BJ (cell line): ENCODE results near the gene TIMP2. TPM values are rescaled to one million over a fixed set of nuclear protein-coding genes. Genes with fewer than 3 reads are reported as not detected.

Source experiments
- CTCF ChIA-PET: fragments of 350-600 bp; formaldehyde crosslinking; extraction: SDS; loops from one replicate; lab custom pipeline; 2021; ENCODE audit warnings: antibody characterized with exemption, inconsistent platforms; lab: Yijun Ruan, JAX
- POLR2A ChIA-PET: fragments of 300-600 bp; sonication (Branson Sonifier 250); formaldehyde crosslinking; extraction: SDS; loops from one replicate; lab custom pipeline; 2021; ENCODE audit warnings: antibody characterized with exemption; lab: Charles Lee
- DNase-seq: peaks from one replicate; pipeline ENCODE4 v3.0.0-alpha.2; 2011; ENCODE audit warnings: low read depth
- H3K27me3 ChIP-seq: 2 replicates; pipeline ENCODE4 v1.6.0; 2011; ENCODE audit warnings: low read length; ENCODE audit not compliant: control insufficient read depth, insufficient read depth
- H3K36me3 ChIP-seq: 2 replicates; pipeline ENCODE4 v1.5.1; 2011; ENCODE audit warnings: low read length; ENCODE audit not compliant: control insufficient read depth, insufficient read depth
- H3K4me3 ChIP-seq: 2 replicates; pipeline ENCODE4 v1.5.1; 2011; ENCODE audit warnings: low read depth, mild to moderate bottlenecking, control low read depth, low read length
- CTCF ChIP-seq: IDR thresholded peaks from 2 replicates; pipeline ENCODE4 v1.5.1; 2011; ENCODE audit warnings: low read depth, mild to moderate bottlenecking, control low read depth, inconsistent platforms, low read length, moderate library complexity; ENCODE audit not compliant: insufficient read depth
- polyA plus RNA-seq: library from polyadenylated mRNA; depleted of rRNA; stranded (reverse); fragments of >200 nt; gene quantifications from 2 replicates; pipeline ENCODE4 v1.2.3, GENCODE V29; 2011

The TIMP2 gene
- polyA plus RNA-seq, 1 experiment: 361 TPM

- ChIA-PET CTCF (interaction anchor here (0.7 to 4.1 kb wide), 35 partner anchors 9 to 475 kb away, joined by 3 to 63 read pairs (median 6); partner anchors contain the start of gene LGALS3BP), POLR2A (no interaction called here)
- Histone ChIP-seq H3K36me3 (0 out of 2 replicates have a peak, but pooled peaks cover 1% of the 10 kb centered on the region), H3K27me3 (no peaks in the 10 kb centered on the region), H3K4me3 (no peak overlapping the region)
- DNase-seq: no peak
- no peak for TF ChIP-seq CTCF
These were observed 46.7 kb upstream of the TIMP2 start for GRCh38 chr17:78971756-78972506.

- H3K4me3 ChIP-seq: no peak overlapping the region
- H3K36me3 ChIP-seq: 0 out of 2 replicates have a peak, but pooled peaks cover 1% of the 10 kb centered on the region
- DNase-seq: no peak
- peak; percentile 83 for TF ChIP-seq CTCF
- ChIA-PET CTCF (interaction anchor here (0.7 to 4.1 kb wide), 38 partner anchors 10 to 474 kb away, joined by 3 to 63 read pairs (median 6); partner anchors contain the start of gene LGALS3BP), POLR2A (no interaction called here)
- no peaks in the 10 kb centered on the region for H3K27me3 ChIP-seq
These were observed 45.9 kb upstream of the TIMP2 start for GRCh38 chr17:78970834-78971755.

GRCh38 chr17:78969865-78970264 is 44.7 kb upstream of the TIMP2 start:
- DNase-seq: no peak
- Histone ChIP-seq H3K4me3 (no peak overlapping the region), H3K36me3 (no peaks in the 10 kb centered on the region), H3K27me3 (no peaks in the 10 kb centered on the region)
- ChIA-PET CTCF (interaction anchor here (0.5 to 4.1 kb wide), 8 partner anchors 9 to 1745 kb away, joined by 3 to 63 read pairs (median 8); no protein-coding TSS in a partner anchor), POLR2A (no interaction called here)
- no peak for TF ChIP-seq CTCF

DNA sequence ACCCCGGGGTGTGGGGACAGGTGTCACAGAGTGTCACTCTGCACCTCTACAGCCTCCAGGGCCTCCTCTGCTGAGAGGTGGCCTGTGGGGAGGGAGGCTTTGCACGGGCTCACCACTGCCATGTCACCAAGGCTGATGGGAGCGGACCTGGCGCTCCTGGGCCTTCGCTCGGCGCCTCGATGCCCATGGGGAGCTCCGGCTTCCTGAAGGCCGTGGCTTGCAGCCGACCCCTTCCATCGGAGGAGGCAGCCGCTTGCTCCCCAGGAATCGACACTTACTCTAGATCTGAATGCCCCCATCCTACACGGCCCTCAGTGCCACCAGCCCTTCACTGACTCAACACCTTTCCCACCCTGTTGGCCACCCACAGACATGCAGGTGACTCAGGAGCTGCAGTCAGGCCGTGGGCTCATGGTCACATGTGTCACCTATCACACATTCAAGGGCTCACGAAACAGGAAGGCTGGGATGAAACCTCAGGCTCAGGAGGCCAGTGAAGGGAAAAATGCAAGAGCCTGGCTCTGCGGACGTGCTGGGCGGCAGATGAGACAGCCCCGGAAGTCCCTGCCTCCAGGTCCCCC is 42.7 kb upstream of the TIMP2 start:
- Histone ChIP-seq H3K4me3 (no peak overlapping the region), H3K27me3 (no peaks in the 10 kb centered on the region), H3K36me3 (no peaks in the 10 kb centered on the region)
- TF ChIP-seq CTCF: no peak
- CTCF ChIA-PET: interaction anchor here (0.9 to 1.2 kb wide), 2 partner anchors 8 to 16 kb away, joined by 3 read pairs; no protein-coding TSS in a partner anchor
- DNase-seq: no peak
- POLR2A ChIA-PET: no interaction called here
